PC-3 (cell line): ENCODE measurements around the gene ZNF195.

Experiments
- EZH2 ChIP-seq: fragments of 300-600 bp; sonication (generic); IDR thresholded peaks from one replicate; pipeline ENCODE4 v1.6.1; 2017; ENCODE audit warnings: antibody characterized with exemption, mild to moderate bottlenecking, low read length; ENCODE audit not compliant: unreplicated experiment
- TF ChIP-seq, protein P1 (sequence below): fragments of 300-600 bp; sonication (generic); conservative IDR thresholded peaks from 2 replicates; pipeline ENCODE4 v1.5.1; 2017; ENCODE audit warnings: antibody characterized with exemption, low read depth, mild to moderate bottlenecking, low read length

DNA sequence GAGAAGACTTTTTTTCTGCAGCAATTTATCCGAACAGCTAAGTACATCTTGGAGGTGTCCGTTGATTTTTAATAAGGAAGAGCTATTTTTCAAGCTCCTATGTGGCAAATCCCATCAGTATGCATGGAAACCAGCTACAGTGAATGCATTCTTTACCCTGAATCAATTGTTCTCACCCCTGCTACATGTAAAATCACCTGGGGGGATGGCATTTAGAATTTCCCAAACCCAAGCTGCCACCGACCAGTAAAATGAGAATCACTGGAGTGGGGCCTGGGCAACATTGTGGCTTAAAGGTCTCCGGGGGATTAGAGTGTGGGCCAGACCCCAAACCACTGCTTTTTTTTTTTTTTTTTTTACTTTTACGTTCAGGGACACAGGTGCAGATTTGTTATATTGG lies 2.8 kb upstream of the ZNF195 start:
- TF ChIP-seq, protein P1, sequence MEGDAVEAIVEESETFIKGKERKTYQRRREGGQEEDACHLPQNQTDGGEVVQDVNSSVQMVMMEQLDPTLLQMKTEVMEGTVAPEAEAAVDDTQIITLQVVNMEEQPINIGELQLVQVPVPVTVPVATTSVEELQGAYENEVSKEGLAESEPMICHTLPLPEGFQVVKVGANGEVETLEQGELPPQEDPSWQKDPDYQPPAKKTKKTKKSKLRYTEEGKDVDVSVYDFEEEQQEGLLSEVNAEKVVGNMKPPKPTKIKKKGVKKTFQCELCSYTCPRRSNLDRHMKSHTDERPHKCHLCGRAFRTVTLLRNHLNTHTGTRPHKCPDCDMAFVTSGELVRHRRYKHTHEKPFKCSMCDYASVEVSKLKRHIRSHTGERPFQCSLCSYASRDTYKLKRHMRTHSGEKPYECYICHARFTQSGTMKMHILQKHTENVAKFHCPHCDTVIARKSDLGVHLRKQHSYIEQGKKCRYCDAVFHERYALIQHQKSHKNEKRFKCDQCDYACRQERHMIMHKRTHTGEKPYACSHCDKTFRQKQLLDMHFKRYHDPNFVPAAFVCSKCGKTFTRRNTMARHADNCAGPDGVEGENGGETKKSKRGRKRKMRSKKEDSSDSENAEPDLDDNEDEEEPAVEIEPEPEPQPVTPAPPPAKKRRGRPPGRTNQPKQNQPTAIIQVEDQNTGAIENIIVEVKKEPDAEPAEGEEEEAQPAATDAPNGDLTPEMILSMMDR, result no peak
- no peak for TF ChIP-seq EZH2
